HCT116 (cell line): Measurements from ENCODE around the gene PLA2G1B. TPM values are rescaled to one million over a fixed set of nuclear protein-coding genes. Genes with fewer than 3 reads are reported as not detected.

Experiments used
- ATAC-seq: fragments of 200-7000 bp; cut with Tn5 transposase; 2 replicates; pipeline ENCODE4 v1.9.1; 2020; ENCODE audit warnings: mild to moderate bottlenecking, moderate library complexity
- BruUV-seq: library from RNA; stranded (reverse); fragments of 400-500 nt; replicated peaks from 2 replicates; lab custom pipeline; 2021; lab: Mats Ljungman, UMichigan
- CTCF ChIA-PET: fragments of 300-600 bp; sonication (Branson Sonifier 250); formaldehyde crosslinking; loops from one replicate; lab custom pipeline; 2021; ENCODE audit warnings: antibody characterized with exemption; lab: Charles Lee
- POLR2A ChIA-PET: fragments of 300-600, 350-600 bp; sonication (Branson Sonifier 250); formaldehyde crosslinking; loops from one replicate; lab custom pipeline; 2021; ENCODE audit warnings: antibody characterized with exemption; lab: Charles Lee
- RAD21 ChIA-PET, 2 experiments: fragments of 300-600 bp; sonication (Branson Sonifier 250); formaldehyde crosslinking; loops; one replicate each; lab custom pipeline; 2023; ENCODE audit warnings: low total read pairs in 2 of 2; ENCODE audit not compliant: uncharacterized antibody in 2 of 2, unreplicated experiment in 2 of 2, low non-redundant PET in 1 of 2; lab: Charles Lee
- DNase-seq: peaks from one replicate; pipeline ENCODE4 v3.0.0-alpha.2; 2010; ENCODE audit warnings: low read depth, low spot score
- H2AFZ ChIP-seq: fragments of 200-600 bp; shearing (Covaris generic), sonication (generic); 2 replicates; pipeline ENCODE4 v1.6.1; 2017; ENCODE audit warnings: low read depth, mixed run types, mixed read lengths, antibody characterized with exemption, low read length; ENCODE audit not compliant: poor library complexity, severe bottlenecking
- H3K27ac ChIP-seq: 2 replicates; pipeline ENCODE4 v1.5.1; 2012; ENCODE audit warnings: low read depth, low read length
- H3K27me3 ChIP-seq: fragments of 200-600 bp; sonication (generic); 2 replicates; pipeline ENCODE4 v1.6.1; 2016; ENCODE audit warnings: mixed run types, low read length, mixed read lengths; ENCODE audit not compliant: insufficient read depth
- H3K36me3 ChIP-seq, 2 experiments: fragments of 200-500 bp in 1 of 2; fragments of 200-600 bp in 1 of 2; sonication (Bioruptor generic) in 1 of 2; sonication (generic) in 1 of 2; 2 replicates each; pipeline versions ENCODE4 v1.5.1 to v1.6.1; 2014 to 2016; ENCODE audit warnings: low read length in 2 of 2, inconsistent platforms in 1 of 2, mixed read lengths in 1 of 2, mixed run types in 1 of 2; ENCODE audit not compliant: insufficient read depth in 2 of 2, control insufficient read depth in 1 of 2
- H3K4me1 ChIP-seq, 2 experiments: fragments of 200-600 bp in 1 of 2; sonication (generic) in 1 of 2; 2 replicates each; pipeline versions ENCODE4 v1.5.1 to v1.6.1; 2012 to 2017; ENCODE audit warnings: low read length in 2 of 2, inconsistent platforms in 1 of 2, mild to moderate bottlenecking in 1 of 2, mixed read lengths in 1 of 2, mixed run types in 1 of 2, moderate library complexity in 1 of 2; ENCODE audit not compliant: insufficient read depth in 2 of 2, control insufficient read depth in 1 of 2
- H3K4me2 ChIP-seq: fragments of 200-600 bp; sonication (generic); 2 replicates; pipeline ENCODE4 v1.6.1; 2017; ENCODE audit warnings: mixed run types, low read length, mixed read lengths
- H3K4me3 ChIP-seq, 2 experiments: fragments of 200-600 bp in 1 of 2; sonication (generic) in 1 of 2; replicated peaks in 1 of 2; 2 replicates each; pipeline ENCODE4 v1.5.1; 2011 to 2016; ENCODE audit warnings: low read length in 2 of 2, control low read depth in 1 of 2, low read depth in 1 of 2, mild to moderate bottlenecking in 1 of 2, mixed read lengths in 1 of 2, mixed run types in 1 of 2
- H3K79me2 ChIP-seq: fragments of 200-600 bp; sonication (generic); 2 replicates; pipeline ENCODE4 v1.6.1; 2017; ENCODE audit warnings: mild to moderate bottlenecking, mixed run types, low read length, moderate library complexity, mixed read lengths; ENCODE audit not compliant: insufficient read depth
- H3K9ac ChIP-seq: fragments of 200-600 bp; sonication (generic); 2 replicates; pipeline ENCODE4 v1.6.1; 2016; ENCODE audit warnings: low read length, mixed read lengths
- H3K9me2 ChIP-seq: fragments of 200-600 bp; sonication (generic), shearing (Covaris generic); 2 replicates; pipeline ENCODE4 v1.6.1; 2017; ENCODE audit warnings: mixed run types, mild to moderate bottlenecking, moderate library complexity; ENCODE audit not compliant: insufficient read depth
- H3K9me3 ChIP-seq, 2 experiments: fragments of 200-500 bp in 1 of 2; fragments of 200-600 bp in 1 of 2; sonication (Bioruptor generic) in 1 of 2; sonication (generic) in 1 of 2; 2 replicates each; pipeline ENCODE4 v1.6.1; 2014 to 2017; ENCODE audit warnings: low read length in 2 of 2, mixed read lengths in 2 of 2, inconsistent platforms in 1 of 2, low read depth in 1 of 2, mild to moderate bottlenecking in 1 of 2, mixed run types in 1 of 2, moderate library complexity in 1 of 2; ENCODE audit not compliant: control insufficient read depth in 1 of 2, insufficient read depth in 1 of 2
- H4K20me1 ChIP-seq: fragments of 200-600 bp; sonication (generic), shearing (Covaris generic); 2 replicates; pipeline ENCODE4 v1.6.1; 2017; ENCODE audit warnings: mixed run types, mild to moderate bottlenecking, moderate library complexity; ENCODE audit not compliant: insufficient read depth
- CBX3 ChIP-seq: IDR thresholded peaks from 2 replicates; pipeline ENCODE4 v1.6.1; 2012; ENCODE audit warnings: low read depth
- CEBPB ChIP-seq: IDR thresholded peaks from 2 replicates; pipeline ENCODE4 v1.6.1; 2012; ENCODE audit warnings: low read depth
- EGR1 ChIP-seq: IDR thresholded peaks from 2 replicates; pipeline ENCODE4 v1.6.1; 2012; ENCODE audit warnings: low read depth
- EZH2 ChIP-seq: fragments of 200-600 bp; sonication (generic); IDR thresholded peaks from 2 replicates; pipeline ENCODE4 v1.6.1; 2017; ENCODE audit warnings: antibody characterized with exemption, mixed run types
- EZH2phosphoT487 ChIP-seq: fragments of 200-600 bp; IDR thresholded peaks from 2 replicates; pipeline ENCODE4 v1.6.1; 2018; ENCODE audit warnings: antibody characterized with exemption, borderline replicate concordance
- POLR2A ChIP-seq: IDR thresholded peaks from 2 replicates; pipeline ENCODE4 v1.7.0; 2011; ENCODE audit warnings: borderline replicate concordance; ENCODE audit not compliant: insufficient read depth, insufficient read length; ENCODE audit errors: extremely low read depth
- RAD21 ChIP-seq: IDR thresholded peaks from 2 replicates; pipeline ENCODE4 v1.6.1; 2012; ENCODE audit warnings: low read depth, mild to moderate bottlenecking
- SIN3A ChIP-seq: IDR thresholded peaks from 2 replicates; pipeline ENCODE4 v1.6.1; 2012; ENCODE audit warnings: low read depth
- SP1 ChIP-seq: IDR thresholded peaks from 2 replicates; pipeline ENCODE4 v1.6.1; 2012; ENCODE audit warnings: low read depth
- SRF ChIP-seq: IDR thresholded peaks from 2 replicates; pipeline ENCODE4 v1.6.1; 2012; ENCODE audit warnings: low read depth
- TCF7L2 ChIP-seq: IDR thresholded peaks from 2 replicates; pipeline ENCODE4 v1.7.0; 2011; ENCODE audit warnings: borderline replicate concordance, inconsistent platforms; ENCODE audit not compliant: insufficient read depth, insufficient read length; ENCODE audit errors: extremely low read depth
- YY1 ChIP-seq: IDR thresholded peaks from 2 replicates; pipeline ENCODE4 v1.6.1; 2011; ENCODE audit warnings: low read length, low read depth, moderate library complexity, mild to moderate bottlenecking; ENCODE audit not compliant: insufficient replicate concordance; ENCODE audit errors: extremely low read depth
- ZFX ChIP-seq: fragments of 450-650 bp; IDR thresholded peaks from 2 replicates; pipeline ENCODE4 v1.6.1; 2017
- intact Hi-C: fragments of 100-400 bp; cut with micrococcal nuclease; formaldehyde crosslinking; loops from 2 replicates; pipeline ENCODE4 v1.10.0; 2022
- total RNA-seq: library from RNA; stranded (reverse); gene quantifications from one replicate; pipeline ENCODE4 v1.2.1, GENCODE V29; 2021; ENCODE audit not compliant: unreplicated experiment
- TF ChIP-seq, protein P1 (sequence below): IDR thresholded peaks from 2 replicates; pipeline ENCODE4 v1.6.1; 2012
- TF ChIP-seq, protein P2 (sequence below): IDR thresholded peaks from 2 replicates; pipeline ENCODE4 v1.6.1; 2012
- TF ChIP-seq, protein P3 (sequence below): IDR thresholded peaks from 2 replicates; pipeline ENCODE4 v1.6.1; 2012; ENCODE audit warnings: low read depth

Gene PLA2G1B
- total RNA-seq, 1 experiment from 2014 or later: 2.0 TPM

DNA sequence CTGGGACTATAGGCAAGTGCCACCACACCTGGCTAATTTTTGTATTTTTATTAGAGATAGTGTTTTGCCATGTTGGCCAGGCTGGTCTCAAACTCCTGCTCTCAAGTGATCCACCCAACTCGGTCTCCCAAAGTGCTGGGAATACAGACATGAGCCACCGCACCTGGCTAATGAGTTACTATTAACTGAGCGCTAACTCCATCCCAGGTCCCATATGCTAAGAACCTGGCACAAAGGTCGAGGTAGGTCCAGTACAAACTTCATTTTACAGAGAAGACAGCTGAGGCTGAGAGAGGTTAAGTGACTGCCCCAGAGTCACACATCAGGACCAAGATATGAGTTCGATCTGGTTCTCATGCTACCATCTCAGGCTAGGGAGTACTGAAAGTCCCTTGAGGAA is 4.5 kb upstream of the PLA2G1B start (continued):
- TF ChIP-seq EGR1 (no peak), TCF7L2 (no peak), ZFX (no peak), SRF (no peak), SIN3A (no peak)
- TF ChIP-seq, protein P1, sequence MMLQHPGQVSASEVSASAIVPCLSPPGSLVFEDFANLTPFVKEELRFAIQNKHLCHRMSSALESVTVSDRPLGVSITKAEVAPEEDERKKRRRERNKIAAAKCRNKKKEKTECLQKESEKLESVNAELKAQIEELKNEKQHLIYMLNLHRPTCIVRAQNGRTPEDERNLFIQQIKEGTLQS: no peak

DNA sequence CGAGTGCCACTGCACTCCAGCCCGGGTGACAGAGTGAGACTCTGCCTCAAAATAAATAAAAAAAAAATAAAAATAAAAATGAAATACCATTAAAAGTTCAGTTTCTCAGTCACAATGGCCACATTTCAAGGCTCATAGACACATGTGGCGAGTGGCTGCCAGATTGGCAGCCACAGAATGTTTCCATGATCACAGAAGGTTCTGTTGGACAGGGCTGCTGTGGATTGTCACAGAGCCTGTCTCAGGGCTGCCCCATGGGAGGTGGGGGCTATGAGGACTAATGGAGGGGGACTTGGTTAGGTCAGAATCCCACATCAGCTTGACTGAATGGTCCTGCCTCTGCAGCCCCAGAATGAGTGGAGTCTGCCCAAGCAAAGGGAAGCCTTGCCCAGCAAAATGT is 3.8 kb upstream of the PLA2G1B start:
- TF ChIP-seq EGR1 (no peak), RAD21 (no peak)
- no TSS peak for BruUV-seq
- POLR2A ChIA-PET: no interaction called here
- no peaks in the 10 kb centered on the region for H3K4me1 ChIP-seq
- DNase-seq (no peak), ATAC-seq (no peak)
- no peaks in the 10 kb centered on the region for H3K9me3 ChIP-seq
- intact Hi-C loops: loop anchor here (10.0 kb wide), 1 partner anchor 383 kb away; the partner anchor contains the start of gene UNC119B
- no peak overlapping the region for H2AFZ ChIP-seq
- RAD21 ChIA-PET: no interaction called here
- no peaks in the 10 kb centered on the region for H3K36me3 ChIP-seq
- H3K9ac ChIP-seq: no peak overlapping the region
- H3K79me2 ChIP-seq: no peaks in the 10 kb centered on the region
- H3K4me3 ChIP-seq: no peak overlapping the region
- no peaks in the 10 kb centered on the region for H3K9me2 ChIP-seq
- no peaks in the 10 kb centered on the region for H3K27me3 ChIP-seq
- H3K4me2 ChIP-seq: no peak overlapping the region
- CTCF ChIA-PET: no interaction called here
- H4K20me1 ChIP-seq: no peaks in the 10 kb centered on the region
- no peak overlapping the region for H3K27ac ChIP-seq

DNA sequence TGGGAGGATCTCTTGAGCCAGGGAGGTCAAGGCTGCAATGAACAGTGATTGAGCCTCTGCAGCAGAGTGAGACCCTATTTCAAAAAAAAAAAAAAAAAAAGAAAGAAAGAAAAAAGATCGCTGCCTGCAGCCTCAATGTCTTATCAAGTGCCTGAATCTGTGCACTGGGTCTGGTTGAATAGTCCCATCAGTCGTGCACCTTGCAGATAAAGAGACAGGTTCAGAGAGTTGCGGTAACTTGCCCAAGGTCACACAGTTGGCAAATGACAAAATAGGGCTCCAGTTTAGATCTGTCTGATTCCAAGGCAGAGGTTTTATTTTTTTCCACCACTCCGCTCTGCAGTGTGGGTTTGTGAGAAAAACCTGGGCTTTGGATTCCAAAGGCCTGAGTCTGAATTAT is 649 bp upstream of the PLA2G1B start:
- no peak overlapping the region for H2AFZ ChIP-seq
- no TSS peak for BruUV-seq
- H3K9me3 ChIP-seq: no peaks in the 10 kb centered on the region
- CTCF ChIA-PET: no interaction called here
- no peaks in the 10 kb centered on the region for H3K36me3 ChIP-seq
- H3K27ac ChIP-seq: no peak overlapping the region
- ATAC-seq (no peak), DNase-seq (no peak)
- H3K9ac ChIP-seq: no peak overlapping the region
- no peak overlapping the region for H3K4me2 ChIP-seq
- no peaks in the 10 kb centered on the region for H4K20me1 ChIP-seq
- RAD21 ChIA-PET: no interaction called here
- no peaks in the 10 kb centered on the region for H3K79me2 ChIP-seq
- H3K4me1 ChIP-seq: peaks cover 0 to 8% of the 10 kb centered on the region in 2 experiments; a peak in 1 of 4 replicates
- POLR2A ChIA-PET: no interaction called here
- intact Hi-C loops: loop anchor here (5.0 to 10.0 kb wide), 3 partner anchors 207 to 679 kb away; partner anchors contain the start of genes POP5 and RNF10
- H3K4me3 ChIP-seq: no peak overlapping the region
- no peaks in the 10 kb centered on the region for H3K27me3 ChIP-seq
- no peaks in the 10 kb centered on the region for H3K9me2 ChIP-seq
- TF ChIP-seq CBX3 (no peak), SP1 (no peak), YY1 (no peak), POLR2A (no peak), CEBPB (no peak), EZH2phosphoT487 (no peak), EZH2 (no peak), SIN3A (no peak), EGR1 (no peak)
- TF ChIP-seq, protein P2, sequence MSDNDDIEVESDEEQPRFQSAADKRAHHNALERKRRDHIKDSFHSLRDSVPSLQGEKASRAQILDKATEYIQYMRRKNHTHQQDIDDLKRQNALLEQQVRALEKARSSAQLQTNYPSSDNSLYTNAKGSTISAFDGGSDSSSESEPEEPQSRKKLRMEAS: no peak
- TF ChIP-seq, protein P3, sequence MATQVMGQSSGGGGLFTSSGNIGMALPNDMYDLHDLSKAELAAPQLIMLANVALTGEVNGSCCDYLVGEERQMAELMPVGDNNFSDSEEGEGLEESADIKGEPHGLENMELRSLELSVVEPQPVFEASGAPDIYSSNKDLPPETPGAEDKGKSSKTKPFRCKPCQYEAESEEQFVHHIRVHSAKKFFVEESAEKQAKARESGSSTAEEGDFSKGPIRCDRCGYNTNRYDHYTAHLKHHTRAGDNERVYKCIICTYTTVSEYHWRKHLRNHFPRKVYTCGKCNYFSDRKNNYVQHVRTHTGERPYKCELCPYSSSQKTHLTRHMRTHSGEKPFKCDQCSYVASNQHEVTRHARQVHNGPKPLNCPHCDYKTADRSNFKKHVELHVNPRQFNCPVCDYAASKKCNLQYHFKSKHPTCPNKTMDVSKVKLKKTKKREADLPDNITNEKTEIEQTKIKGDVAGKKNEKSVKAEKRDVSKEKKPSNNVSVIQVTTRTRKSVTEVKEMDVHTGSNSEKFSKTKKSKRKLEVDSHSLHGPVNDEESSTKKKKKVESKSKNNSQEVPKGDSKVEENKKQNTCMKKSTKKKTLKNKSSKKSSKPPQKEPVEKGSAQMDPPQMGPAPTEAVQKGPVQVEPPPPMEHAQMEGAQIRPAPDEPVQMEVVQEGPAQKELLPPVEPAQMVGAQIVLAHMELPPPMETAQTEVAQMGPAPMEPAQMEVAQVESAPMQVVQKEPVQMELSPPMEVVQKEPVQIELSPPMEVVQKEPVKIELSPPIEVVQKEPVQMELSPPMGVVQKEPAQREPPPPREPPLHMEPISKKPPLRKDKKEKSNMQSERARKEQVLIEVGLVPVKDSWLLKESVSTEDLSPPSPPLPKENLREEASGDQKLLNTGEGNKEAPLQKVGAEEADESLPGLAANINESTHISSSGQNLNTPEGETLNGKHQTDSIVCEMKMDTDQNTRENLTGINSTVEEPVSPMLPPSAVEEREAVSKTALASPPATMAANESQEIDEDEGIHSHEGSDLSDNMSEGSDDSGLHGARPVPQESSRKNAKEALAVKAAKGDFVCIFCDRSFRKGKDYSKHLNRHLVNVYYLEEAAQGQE: no peak
